ENCODE measurements around the gene ANGPT4. TPM values are rescaled to one million over a fixed set of nuclear protein-coding genes. Genes with fewer than 3 reads are reported as not detected.

Gene ANGPT4
- polyA plus RNA-seq, 3 donors: 0.07 to 0.14 TPM; not detected in 1

DNA sequence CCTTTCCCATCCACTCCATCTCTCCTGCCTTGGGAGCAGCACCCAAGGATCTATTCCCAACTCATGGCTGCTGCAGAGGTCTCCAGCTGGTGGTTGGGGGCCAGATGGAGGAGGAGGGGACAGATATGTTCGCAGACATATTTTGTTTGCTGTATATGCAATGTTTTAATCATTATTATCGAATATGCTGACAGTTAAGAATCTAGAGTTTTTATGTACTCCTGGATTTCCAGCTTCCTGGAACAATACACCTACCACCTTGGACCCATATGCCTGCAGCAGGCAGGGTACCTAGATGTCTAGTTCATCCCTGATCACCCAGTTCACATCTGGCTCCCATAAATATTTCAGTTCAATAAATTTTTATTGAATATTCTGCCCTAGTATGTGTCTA, 73.6 kb downstream of the ANGPT4 start:
- TF ChIP-seq, protein P1, sequence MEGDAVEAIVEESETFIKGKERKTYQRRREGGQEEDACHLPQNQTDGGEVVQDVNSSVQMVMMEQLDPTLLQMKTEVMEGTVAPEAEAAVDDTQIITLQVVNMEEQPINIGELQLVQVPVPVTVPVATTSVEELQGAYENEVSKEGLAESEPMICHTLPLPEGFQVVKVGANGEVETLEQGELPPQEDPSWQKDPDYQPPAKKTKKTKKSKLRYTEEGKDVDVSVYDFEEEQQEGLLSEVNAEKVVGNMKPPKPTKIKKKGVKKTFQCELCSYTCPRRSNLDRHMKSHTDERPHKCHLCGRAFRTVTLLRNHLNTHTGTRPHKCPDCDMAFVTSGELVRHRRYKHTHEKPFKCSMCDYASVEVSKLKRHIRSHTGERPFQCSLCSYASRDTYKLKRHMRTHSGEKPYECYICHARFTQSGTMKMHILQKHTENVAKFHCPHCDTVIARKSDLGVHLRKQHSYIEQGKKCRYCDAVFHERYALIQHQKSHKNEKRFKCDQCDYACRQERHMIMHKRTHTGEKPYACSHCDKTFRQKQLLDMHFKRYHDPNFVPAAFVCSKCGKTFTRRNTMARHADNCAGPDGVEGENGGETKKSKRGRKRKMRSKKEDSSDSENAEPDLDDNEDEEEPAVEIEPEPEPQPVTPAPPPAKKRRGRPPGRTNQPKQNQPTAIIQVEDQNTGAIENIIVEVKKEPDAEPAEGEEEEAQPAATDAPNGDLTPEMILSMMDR (IDR thresholded peaks at IDR 0.05): no peak
- intact Hi-C loops (cut with micrococcal nuclease): loop anchor here in 1 of 2 donors (5.0 kb wide), 1 partner anchor 40 kb away; no protein-coding TSS in a partner anchor
- Mint-ChIP-seq H3K36me3 (peaks cover 43 to 65% of the 10 kb centered on the region in 2 donors), H3K4me1 (peaks cover 76% of the 10 kb centered on the region), H3K4me3 (peak overlapping the region in 1 of 2 donors; percentile 59), H3K27ac (no peak overlapping the region), H3K9me3 (peaks cover 0 to 10% (median 2%) of the 10 kb centered on the region in 7 donors), H3K27me3 (ENCODE audit: low read depth in 3 of 3) (peaks cover 15 to 27% (median 20%) of the 10 kb centered on the region in 3 donors)
- Histone ChIP-seq H4K20me1 (ENCODE audit: insufficient read depth, low read length) (peaks cover 100% of the 10 kb centered on the region), H3K79me2 (ENCODE audit: insufficient read depth, low read length) (peaks cover 95% of the 10 kb centered on the region), H3K36me3 (replicated peaks in 1 of 2; ENCODE audit: control insufficient read depth in 1 of 2, insufficient read depth in 2 of 2, low read length in 2 of 2) (peaks cover 10 to 25% of the 10 kb centered on the region in 2 donors), H3K9ac (ENCODE audit: insufficient read depth, low read length, poor library complexity, severe bottlenecking) (no peak overlapping the region), H3K27ac (ENCODE audit: low read depth in 1 of 2, low read length in 2 of 2) (no peak overlapping the region), H2AFZ (ENCODE audit: insufficient read depth, low read depth, low read length, poor library complexity, severe bottlenecking) (no peak overlapping the region), H3K27me3 (ENCODE audit: control insufficient read depth in 2 of 2, insufficient read depth in 2 of 2, low read length in 2 of 2) (peaks cover 5 to 17% of the 10 kb centered on the region in 2 donors), H3K4me3 (replicated peaks in 1 of 3; ENCODE audit: low read depth in 2 of 3, low read length in 3 of 3) (peak overlapping the region in 1 of 3 experiments; percentile 61), H3K9me3 (replicated peaks in 1 of 2; ENCODE audit: control insufficient read depth in 1 of 2, insufficient read depth in 1 of 2, low read length in 2 of 2) (no peaks in the 10 kb centered on the region), H3K4me1 (ENCODE audit: control insufficient read depth in 1 of 2, insufficient read depth in 2 of 2, low read length in 2 of 2) (peaks cover 74 to 83% of the 10 kb centered on the region in 2 donors), H3K4me2 (replicated peaks; ENCODE audit: extremely low read depth, low read length, poor library complexity, severe bottlenecking) (peak overlapping the region; percentile 70)
- DNase-seq: no peak
- WGBS (ENCODE audit: insufficient coverage): no CpG with 5 or more reads among the region's 2 CpGs

DNA sequence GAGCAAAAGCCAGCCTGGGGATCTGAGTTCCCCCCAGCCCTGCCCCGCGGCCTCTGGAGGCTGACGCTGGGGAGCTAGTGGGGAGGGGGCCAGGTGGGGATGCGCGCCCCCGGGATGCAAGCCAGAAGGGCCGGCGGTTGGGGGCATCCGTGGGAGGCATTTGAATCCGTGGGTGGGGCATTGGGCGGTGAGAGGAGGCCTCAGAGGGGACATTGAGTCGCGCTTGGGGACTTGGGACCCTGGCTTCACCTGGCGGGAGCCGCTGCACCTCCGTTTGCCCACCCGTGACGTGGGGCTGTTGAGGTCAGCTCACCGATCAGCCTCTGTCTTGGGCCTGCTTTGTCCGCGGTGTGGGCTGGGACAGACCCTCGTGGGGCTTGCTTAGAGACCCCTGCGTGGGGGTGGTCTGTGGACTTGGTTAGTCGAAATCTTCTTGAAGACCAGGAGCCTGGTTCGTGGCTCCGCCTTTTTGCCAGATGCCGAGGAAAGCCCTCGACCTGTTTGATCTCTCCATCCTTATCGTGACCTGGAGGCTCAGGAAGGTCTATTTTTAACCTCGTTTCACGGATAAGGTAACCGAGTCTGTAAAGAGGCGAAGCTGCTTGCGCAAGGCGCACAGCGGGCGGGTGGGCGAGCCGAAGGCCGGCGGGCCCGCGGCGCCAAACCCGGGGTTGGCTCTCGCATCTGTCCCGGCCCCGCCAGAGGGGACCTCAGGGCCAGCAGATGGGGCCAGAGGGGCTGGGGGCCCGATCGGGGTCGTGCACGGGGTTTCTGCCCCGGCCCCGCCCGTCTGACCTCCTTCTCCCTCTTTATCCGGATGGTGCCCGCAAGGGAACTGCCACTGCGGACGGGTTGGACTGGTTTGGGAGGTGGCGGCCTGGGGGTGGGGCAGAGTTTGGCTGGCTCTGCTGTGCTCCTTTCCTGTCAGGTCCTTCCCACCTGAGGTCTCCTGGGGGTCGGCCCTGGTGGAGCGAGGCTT, 74.3 kb downstream of the ANGPT4 start:
- WGBS (ENCODE audit: insufficient coverage): 3% methylated on average over 49 of the region's 62 CpGs
- no peaks in the 10 kb centered on the region for H3K9me3 ChIP-seq (replicated peaks in 1 of 2; ENCODE audit: control insufficient read depth in 1 of 2, insufficient read depth in 1 of 2, low read length in 2 of 2)
- no peak overlapping the region for H2AFZ ChIP-seq (ENCODE audit: insufficient read depth, low read depth, low read length, poor library complexity, severe bottlenecking)
- intact Hi-C loops (cut with micrococcal nuclease): loop anchor here in 1 of 2 donors (5.0 kb wide), 1 partner anchor 40 kb away; no protein-coding TSS in a partner anchor
- peaks cover 0 to 10% (median 2%) of the 10 kb centered on the region in 7 donors for H3K9me3 Mint-ChIP-seq
- peak overlapping the region in 1 of 3 experiments; percentile 61 for H3K4me3 ChIP-seq (replicated peaks in 1 of 3; ENCODE audit: low read depth in 2 of 3, low read length in 3 of 3)
- peak overlapping the region in 3 of 7 donors; percentile 30 to 75 (median 30) for H3K27ac Mint-ChIP-seq
- H3K4me3 Mint-ChIP-seq: peak overlapping the region; percentile 64 to 86
- peaks cover 95% of the 10 kb centered on the region for H3K79me2 ChIP-seq (ENCODE audit: insufficient read depth, low read length)
- H3K27me3 ChIP-seq (ENCODE audit: control insufficient read depth in 2 of 2, insufficient read depth in 2 of 2, low read length in 2 of 2): peaks cover 5 to 17% of the 10 kb centered on the region in 2 donors
- peaks cover 76% of the 10 kb centered on the region for H3K4me1 Mint-ChIP-seq
- no peak overlapping the region for H3K27ac ChIP-seq (ENCODE audit: low read depth in 1 of 2, low read length in 2 of 2)
- H3K27me3 Mint-ChIP-seq (ENCODE audit: low read depth in 3 of 3): peaks cover 15 to 27% (median 17%) of the 10 kb centered on the region in 3 donors
- peaks cover 99% of the 10 kb centered on the region for H4K20me1 ChIP-seq (ENCODE audit: insufficient read depth, low read length)
- TF ChIP-seq, protein P1 (IDR thresholded peaks at IDR 0.05): no peak
- H3K4me1 ChIP-seq (ENCODE audit: control insufficient read depth in 1 of 2, insufficient read depth in 2 of 2, low read length in 2 of 2): peaks cover 74 to 83% of the 10 kb centered on the region in 2 donors
- peaks cover 10 to 19% of the 10 kb centered on the region in 2 donors for H3K36me3 ChIP-seq (replicated peaks in 1 of 2; ENCODE audit: control insufficient read depth in 1 of 2, insufficient read depth in 2 of 2, low read length in 2 of 2)
- peak overlapping the region; percentile 70 for H3K4me2 ChIP-seq (replicated peaks; ENCODE audit: extremely low read depth, low read length, poor library complexity, severe bottlenecking)
- H3K36me3 Mint-ChIP-seq: peaks cover 43 to 61% of the 10 kb centered on the region in 2 donors
- no peak for DNase-seq
- peak overlapping the region; percentile 29 for H3K9ac ChIP-seq (ENCODE audit: insufficient read depth, low read length, poor library complexity, severe bottlenecking)
